A549 (cell line): ENCODE measurements around the gene GNG7. TPM values are rescaled to one million over a fixed set of nuclear protein-coding genes. Genes with fewer than 3 reads are reported as not detected.

ENCODE experiments used
- CHD2 ChIP-seq: fragments of 150-350 bp; IDR thresholded peaks from 2 replicates; pipeline ENCODE4 v1.6.1; 2014; ENCODE audit warnings: low read length; ENCODE audit not compliant: partially characterized antibody
- CTCF ChIP-seq: fragments of >200 bp; sonication (Bioruptor Twin); formaldehyde crosslinking; IDR thresholded peaks from 3 replicates; pipeline ENCODE4 v1.5.1; 2016
- EHF ChIP-seq: fragments of 250-450 bp; sonication (Bioruptor Pico); IDR thresholded peaks from 2 replicates; pipeline ENCODE4 v1.5.0; 2020; ENCODE audit warnings: mild to moderate bottlenecking
- EHMT2 ChIP-seq: fragments of 200-600 bp; sonication (generic); IDR thresholded peaks from 2 replicates; pipeline ENCODE4 v1.6.1; 2016; ENCODE audit warnings: antibody characterized with exemption, low read depth, mild to moderate bottlenecking, moderate library complexity
- ELK1 ChIP-seq: fragments of 150-350 bp; IDR thresholded peaks from 2 replicates; pipeline ENCODE4 v1.6.1; 2014; ENCODE audit warnings: low read depth, mild to moderate bottlenecking, low read length
- EP300 ChIP-seq, 2 experiments: fragments of >200 bp; sonication (Bioruptor Twin); formaldehyde crosslinking; IDR thresholded peaks; 2 replicates in 1 of 2; 3 replicates in 1 of 2; pipeline ENCODE4 v1.6.1; 2016 to 2017
- FOSB ChIP-seq: fragments of 250-450 bp; sonication (Bioruptor Pico); IDR thresholded peaks from 2 replicates; pipeline ENCODE4 v1.5.0; 2020; ENCODE audit warnings: mild to moderate bottlenecking, moderate library complexity
- FOXS1 ChIP-seq: fragments of 250-450 bp; sonication (Bioruptor Pico); IDR thresholded peaks from 2 replicates; pipeline ENCODE4 v1.5.0; 2020; ENCODE audit warnings: mild to moderate bottlenecking, moderate library complexity
- GATA3 ChIP-seq: IDR thresholded peaks from 2 replicates; pipeline ENCODE4 v1.6.1; 2012; ENCODE audit warnings: borderline replicate concordance
- HDAC2 ChIP-seq: fragments of 200-600 bp; sonication (generic); IDR thresholded peaks from 2 replicates; pipeline ENCODE4 v1.6.1; 2016
- HES2 ChIP-seq: fragments of >200 bp; sonication (Bioruptor Twin); formaldehyde crosslinking; IDR thresholded peaks from 2 replicates; pipeline ENCODE4 v1.6.1; 2016
- HMGXB4 ChIP-seq: fragments of 250-450 bp; sonication (Bioruptor Pico); IDR thresholded peaks from 2 replicates; pipeline ENCODE4 v1.5.0; 2021; ENCODE audit warnings: mild to moderate bottlenecking, moderate library complexity, borderline replicate concordance
- HOXA7 ChIP-seq: fragments of 250-450 bp; sonication (Bioruptor Pico); IDR thresholded peaks from 2 replicates; pipeline ENCODE4 v1.5.0; 2020; ENCODE audit warnings: mild to moderate bottlenecking, moderate library complexity
- HOXB13 ChIP-seq: fragments of 250-450 bp; sonication (Bioruptor Pico); IDR thresholded peaks from 2 replicates; pipeline ENCODE4 v1.5.0; 2020; ENCODE audit warnings: low read depth, mild to moderate bottlenecking, moderate library complexity
- HOXB5 ChIP-seq: fragments of 250-450 bp; sonication (Bioruptor Pico); IDR thresholded peaks from 2 replicates; pipeline ENCODE4 v1.5.0; 2020; ENCODE audit warnings: mild to moderate bottlenecking, moderate library complexity
- KDM1A ChIP-seq: fragments of 200-600 bp; sonication (generic); IDR thresholded peaks from 2 replicates; pipeline ENCODE4 v1.6.1; 2016; ENCODE audit warnings: low read depth, mild to moderate bottlenecking
- MAFK ChIP-seq: fragments of 450-650 bp; IDR thresholded peaks from 2 replicates; pipeline ENCODE4 v1.6.1; 2014; ENCODE audit not compliant: partially characterized antibody
- MAX ChIP-seq: IDR thresholded peaks from 2 replicates; pipeline ENCODE4 v1.6.1; 2012
- MAZ ChIP-seq: fragments of 150-350 bp; IDR thresholded peaks from 2 replicates; pipeline ENCODE4 v1.6.1; 2014; ENCODE audit warnings: antibody characterized with exemption, low read depth, low read length, borderline replicate concordance
- MYC ChIP-seq: IDR thresholded peaks from 2 replicates; pipeline ENCODE4 v1.6.1; 2012; ENCODE audit warnings: mild to moderate bottlenecking, inconsistent platforms, low read length, improper control_type of control experiment, borderline replicate concordance
- NFE2L2 ChIP-seq: fragments of 150-350 bp; conservative IDR thresholded peaks from 2 replicates; pipeline ENCODE4 v1.6.1; 2014; ENCODE audit warnings: low read length
- NPAS2 ChIP-seq: fragments of 250-450 bp; sonication (Bioruptor Pico); IDR thresholded peaks from 2 replicates; pipeline ENCODE4 v1.8.0; 2022; ENCODE audit warnings: mild to moderate bottlenecking, moderate library complexity, borderline replicate concordance
- NR3C1 ChIP-seq: fragments of >200 bp; sonication (Bioruptor Twin); formaldehyde crosslinking; IDR thresholded peaks from 3 replicates; pipeline ENCODE4 v1.6.1; 2017
- PHF8 ChIP-seq: fragments of 200-600 bp; sonication (generic); IDR thresholded peaks from 2 replicates; pipeline ENCODE4 v1.6.1; 2016; ENCODE audit warnings: low read depth, mild to moderate bottlenecking, antibody characterized with exemption, moderate library complexity, borderline replicate concordance
- POLR2A ChIP-seq: IDR thresholded peaks from 2 replicates; pipeline ENCODE4 v1.6.1; 2012; ENCODE audit warnings: mild to moderate bottlenecking, low read length
- RCOR1 ChIP-seq: fragments of 150-350 bp; IDR thresholded peaks from 2 replicates; pipeline ENCODE4 v1.6.1; 2014; ENCODE audit warnings: antibody characterized with exemption, low read length, low read depth
- RFX5 ChIP-seq: fragments of 450-650 bp; IDR thresholded peaks from 2 replicates; pipeline ENCODE4 v1.7.1; 2014; ENCODE audit warnings: antibody characterized with exemption, mild to moderate bottlenecking, moderate library complexity
- SMC3 ChIP-seq: fragments of >200 bp; sonication (Bioruptor Twin); formaldehyde crosslinking; IDR thresholded peaks from 3 replicates; pipeline ENCODE4 v1.6.1; 2018; ENCODE audit warnings: inconsistent platforms
- TP53 ChIP-seq: fragments of 250-450 bp; sonication (Bioruptor Pico); IDR thresholded peaks from 2 replicates; pipeline ENCODE4 v1.5.0; 2021; ENCODE audit warnings: mild to moderate bottlenecking, moderate library complexity
- ZC3H11A ChIP-seq: fragments of 450-650 bp; IDR thresholded peaks from 2 replicates; pipeline ENCODE4 v1.6.1; 2014; ENCODE audit warnings: antibody characterized with exemption, mild to moderate bottlenecking
- ZFP36 ChIP-seq: fragments of 450-650 bp; IDR thresholded peaks from 2 replicates; pipeline ENCODE4 v1.6.1; 2014; ENCODE audit warnings: borderline replicate concordance; ENCODE audit not compliant: partially characterized antibody
- ZSCAN20 ChIP-seq: fragments of 250-450 bp; sonication (Bioruptor Pico); IDR thresholded peaks from 2 replicates; pipeline ENCODE4 v1.8.0; 2022; ENCODE audit warnings: mild to moderate bottlenecking, moderate library complexity
- polyA plus RNA-seq, 4 experiments: library from polyadenylated mRNA; depleted of rRNA in 3 of 4; stranded (reverse); fragments of >200 nt; fragmentation: RNase III in 1 of 4; extraction: RNeasy Plus Mini Kit Qiagen cat#74134 plus additional on column Dnase treatment in 1 of 4; gene quantifications; 2 replicates in 3 of 4; 3 replicates in 1 of 4; pipeline ENCODE4 v1.2.3, GENCODE V29; 2011 to 2017

GNG7 gene
- polyA plus RNA-seq, 2 of the 4 experiments (the other 2 are of a cell fraction) = 0.06 to 0.08 TPM

- TF ChIP-seq RCOR1 (no peak), HOXB13 (no peak), EP300 (IDR thresholded peaks at IDR 0.05) (peak; percentile 64 to 91; a peak in 3 of 5 replicates), SMC3 (peak; percentile 59), NR3C1 (no peak), EHMT2 (no peak), NFE2L2 (no peak), ELK1 (no peak), ZFP36 (no peak), MYC (peak; percentile 53; the same call in 1 of the 2 replicates), NPAS2 (CRISPR knock-in tag) (no peak), KDM1A (no peak), RFX5 (no peak), MAFK (no peak), GATA3 (peak; percentile 94), FOXS1 (CRISPR knock-in tag) (no peak), HMGXB4 (CRISPR knock-in tag) (no peak), MAX (peak; percentile 87), FOSB (CRISPR knock-in tag) (no peak), CHD2 (no peak), TP53 (CRISPR knock-in tag) (no peak), EHF (CRISPR knock-in tag) (no peak), HOXB5 (CRISPR knock-in tag) (0 out of 2 replicates have a peak, but pooled peaks have one; percentile 30), PHF8 (no peak), CTCF (no peak), HOXA7 (CRISPR knock-in tag) (no peak), HDAC2 (no peak), ZC3H11A (no peak), MAZ (no peak), ZSCAN20 (no peak), POLR2A (no peak), HES2 (no peak)
Observed at GRCh38 chr19:2540646-2541454, 161.6 kb downstream of the GNG7 start (continued).
